Erythroblast (primary cell): ENCODE data around the gene MADCAM1.
A peak's percentile ranks its signal among the peaks of the same experiment; 100 is the strongest.

Experiments used
- DNase-seq, 2 experiments: peaks; one replicate each; lab custom pipeline; 2025; lab: John Stamatoyannopoulos, UW
- GATA1 ChIP-seq: IDR thresholded peaks from 2 replicates; pipeline ENCODE4 v1.6.1; 2011; ENCODE audit warnings: low read depth, mild to moderate bottlenecking, control low read depth, low read length, moderate library complexity
- POLR2A ChIP-seq: IDR thresholded peaks from 2 replicates; pipeline ENCODE4 v1.6.1; 2011; ENCODE audit warnings: mild to moderate bottlenecking, low read length

MADCAM1 gene

GRCh38 chr19:459724-460511 lies 36.4 kb upstream of the MADCAM1 start:
- DNase-seq: peak in 1 of 2 experiments; percentile 17
- TF ChIP-seq GATA1 (no peak), POLR2A (no peak)

- DNase-seq: no peak
- no peak for TF ChIP-seq POLR2A
- no peak for TF ChIP-seq GATA1
Measured at GRCh38 chr19:460877-461720, 35.2 kb upstream of the MADCAM1 start, which contains the start of gene SHC2. Gene SHC2, minus strand, starts transcription at chr19:461033. Its CDS starts 37 bp downstream, at chr19:460996.

- TF ChIP-seq GATA1 (no peak), POLR2A (no peak)
- peak in 1 of 2 experiments; percentile 15 for DNase-seq
Measured at GRCh38 chr19:461721-462551, 34.4 kb upstream of the MADCAM1 start.

GRCh38 chr19:463483-464207 lies 32.6 kb upstream of the MADCAM1 start:
- DNase-seq: no peak
- TF ChIP-seq POLR2A (no peak), GATA1 (no peak)

- no peak for DNase-seq
- TF ChIP-seq POLR2A: no peak
- no peak for TF ChIP-seq GATA1
Measured at GRCh38 chr19:464208-464545, 32.1 kb upstream of the MADCAM1 start.

- DNase-seq: no peak
- TF ChIP-seq POLR2A: no peak
- no peak for TF ChIP-seq GATA1
Measured at GRCh38 chr19:465056-465816, 31.1 kb upstream of the MADCAM1 start.

GRCh38 chr19:467554-467953 lies 28.7 kb upstream of the MADCAM1 start:
- DNase-seq: no peak
- no peak for TF ChIP-seq POLR2A
- no peak for TF ChIP-seq GATA1

GRCh38 chr19:468587-469256 lies 27.6 kb upstream of the MADCAM1 start:
- TF ChIP-seq POLR2A: no peak
- TF ChIP-seq GATA1: no peak

GRCh38 chr19:469833-470232 lies 26.5 kb upstream of the MADCAM1 start:
- no peak for TF ChIP-seq GATA1
- no peak for TF ChIP-seq POLR2A
- no peak for DNase-seq

More at GRCh38 chr19:468587-469256, 27.6 kb upstream of the MADCAM1 start:
- DNase-seq: no peak

GRCh38 chr19:470701-471100 lies 25.6 kb upstream of the MADCAM1 start:
- DNase-seq: no peak
- no peak for TF ChIP-seq GATA1
- TF ChIP-seq POLR2A: no peak

GRCh38 chr19:472005-472858 lies 24.1 kb upstream of the MADCAM1 start:
- no peak for TF ChIP-seq POLR2A
- no peak for TF ChIP-seq GATA1
- no peak for DNase-seq
